Trophoblast cell (in vitro differentiated cells and primary cell): ENCODE results near the gene TRPC4.

Source experiments
- DNase-seq, 2 donors: peaks; one replicate each; pipeline ENCODE4 v3.0.0-alpha.2; 2016
- H2AFZ ChIP-seq: 2 replicates; pipeline ENCODE4 v1.6.1; 2013; ENCODE audit warnings: low read length, moderate library complexity, mild to moderate bottlenecking; ENCODE audit not compliant: insufficient read depth, poor library complexity
- H2AK5ac ChIP-seq: 2 replicates; pipeline ENCODE4 v1.6.1; 2013; ENCODE audit warnings: mild to moderate bottlenecking, low read length
- H2BK120ac ChIP-seq: 2 replicates; pipeline ENCODE4 v1.6.1; 2013; ENCODE audit warnings: low read length, mild to moderate bottlenecking, moderate library complexity; ENCODE audit not compliant: insufficient read depth, poor library complexity
- H2BK12ac ChIP-seq: 2 replicates; pipeline ENCODE4 v1.6.1; 2013; ENCODE audit warnings: mild to moderate bottlenecking, low read length, moderate library complexity
- H2BK5ac ChIP-seq: 2 replicates; pipeline ENCODE4 v1.6.1; 2013; ENCODE audit warnings: low read length, low read depth, moderate library complexity, mild to moderate bottlenecking; ENCODE audit not compliant: poor library complexity
- H3K14ac ChIP-seq: 2 replicates; pipeline ENCODE4 v1.6.1; 2013; ENCODE audit warnings: mild to moderate bottlenecking, low read length
- H3K18ac ChIP-seq: 2 replicates; pipeline ENCODE4 v1.6.1; 2013; ENCODE audit warnings: mild to moderate bottlenecking, low read length
- H3K23ac ChIP-seq: 2 replicates; pipeline ENCODE4 v1.6.1; 2013; ENCODE audit warnings: low read length
- H3K27ac ChIP-seq: 2 replicates; pipeline ENCODE4 v1.5.1; 2013; ENCODE audit warnings: low read depth, mild to moderate bottlenecking, inconsistent platforms, low read length, moderate library complexity
- H3K27me3 ChIP-seq: 2 replicates; pipeline ENCODE4 v1.6.1; 2013; ENCODE audit warnings: inconsistent platforms, mild to moderate bottlenecking, low read length, moderate library complexity; ENCODE audit not compliant: insufficient read depth
- H3K36me3 ChIP-seq, 2 experiments: 1 replicate in 1 of 2; 2 replicates in 1 of 2; pipeline ENCODE4 v1.6.1; 2013; ENCODE audit warnings: low read length in 2 of 2, mild to moderate bottlenecking in 2 of 2, moderate library complexity in 1 of 2; ENCODE audit not compliant: insufficient read depth in 2 of 2, control insufficient read depth in 1 of 2
- H3K4ac ChIP-seq: 2 replicates; pipeline ENCODE4 v1.6.1; 2013; ENCODE audit warnings: low read depth, mild to moderate bottlenecking, low read length, moderate library complexity
- H3K4me1 ChIP-seq, 2 experiments: 1 replicate in 1 of 2; 2 replicates in 1 of 2; pipeline ENCODE4 v1.6.1; 2013; ENCODE audit warnings: low read length in 2 of 2, mild to moderate bottlenecking in 2 of 2, moderate library complexity in 1 of 2; ENCODE audit not compliant: insufficient read depth in 2 of 2, control insufficient read depth in 1 of 2
- H3K4me2 ChIP-seq: 2 replicates; pipeline ENCODE4 v1.6.1; 2013; ENCODE audit warnings: inconsistent platforms, mild to moderate bottlenecking, low read length, moderate library complexity
- H3K4me3 ChIP-seq: 2 replicates; pipeline ENCODE4 v1.5.1; 2013; ENCODE audit warnings: mild to moderate bottlenecking, low read depth, low read length, inconsistent platforms
- H3K79me1 ChIP-seq: one replicate; pipeline ENCODE4 v1.6.1; 2013; ENCODE audit warnings: low read length
- H3K79me2 ChIP-seq: 2 replicates; pipeline ENCODE4 v1.6.1; 2013; ENCODE audit warnings: low read length, mild to moderate bottlenecking; ENCODE audit not compliant: control insufficient read depth, insufficient read depth, poor library complexity
- H3K9ac ChIP-seq: 2 replicates; pipeline ENCODE4 v1.6.1; 2013; ENCODE audit warnings: mild to moderate bottlenecking, low read length
- H3K9me3 ChIP-seq: 2 replicates; pipeline ENCODE4 v1.6.1; 2013; ENCODE audit warnings: low read depth, mild to moderate bottlenecking, control low read depth, inconsistent platforms, low read length; ENCODE audit not compliant: insufficient read depth
- H4K12ac ChIP-seq: 2 replicates; pipeline ENCODE4 v1.6.1; 2013; ENCODE audit warnings: low read depth, mild to moderate bottlenecking, low read length, moderate library complexity
- H4K8ac ChIP-seq: 2 replicates; pipeline ENCODE4 v1.6.1; 2013; ENCODE audit warnings: low read depth, mild to moderate bottlenecking, low read length, moderate library complexity
- H4K91ac ChIP-seq: one replicate; pipeline ENCODE4 v1.6.1; 2013; ENCODE audit warnings: low read depth, mild to moderate bottlenecking, low read length, moderate library complexity
- WGBS: extraction: QIAGEN DNeasy Blood & Tissue Kit; methylation state at CpG from one replicate; pipeline ENCODE4 v1.1.7; 2013; ENCODE audit warnings: missing lambda C conversion rate; ENCODE audit not compliant: insufficient read length, insufficient coverage; ENCODE audit errors: extremely low coverage; 5-methylcytosine and 5-hydroxymethylcytosine counted together

Gene TRPC4

GRCh38 chr13:37701306-37701705 lies 168.3 kb downstream of the TRPC4 start:
- no peaks in the 10 kb centered on the region for H3K27me3 ChIP-seq
- DNase-seq: no peak
- no peaks in the 10 kb centered on the region for H3K79me1 ChIP-seq
- no peak overlapping the region for H4K12ac ChIP-seq
- H2AK5ac ChIP-seq: no peak overlapping the region
- WGBS: no CpG with 5 or more reads among the region's 4 CpGs
- H3K4ac ChIP-seq: no peak overlapping the region
- H2BK12ac ChIP-seq: no peak overlapping the region
- H3K4me2 ChIP-seq: no peak overlapping the region
- H3K79me2 ChIP-seq: no peaks in the 10 kb centered on the region
- H3K23ac ChIP-seq: no peak overlapping the region
- H3K27ac ChIP-seq: no peak overlapping the region
- H2BK120ac ChIP-seq: no peak overlapping the region
- H2AFZ ChIP-seq: no peak overlapping the region
- no peaks in the 10 kb centered on the region for H3K36me3 ChIP-seq
- H3K4me3 ChIP-seq: no peak overlapping the region
- no peak overlapping the region for H4K91ac ChIP-seq
- H2BK5ac ChIP-seq: no peak overlapping the region
- H4K8ac ChIP-seq: no peak overlapping the region
- H3K18ac ChIP-seq: no peak overlapping the region
- no peak overlapping the region for H3K9ac ChIP-seq
- no peaks in the 10 kb centered on the region for H3K9me3 ChIP-seq
- H3K4me1 ChIP-seq: no peaks in the 10 kb centered on the region
- no peak overlapping the region for H3K14ac ChIP-seq

DNA sequence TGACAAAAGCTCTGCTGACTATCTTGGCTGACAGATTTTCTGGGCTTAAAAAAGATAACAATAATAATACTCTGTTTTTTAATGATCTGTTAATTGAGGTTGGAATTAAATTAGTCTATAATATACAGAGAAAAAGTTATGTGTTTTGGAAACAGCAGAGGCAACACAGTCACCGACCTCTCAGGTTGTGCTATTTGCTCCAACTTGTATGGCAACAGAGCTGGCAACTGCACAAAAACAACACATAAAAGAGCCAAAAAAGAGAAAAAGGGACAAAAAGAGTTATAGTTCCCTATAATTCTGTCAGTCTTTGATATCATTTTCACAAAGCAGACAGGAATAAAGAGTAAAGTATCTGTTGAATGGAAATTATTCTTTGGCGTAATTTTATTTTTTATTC lies 168.7 kb downstream of the TRPC4 start:
- no peak overlapping the region for H3K27ac ChIP-seq
- H3K23ac ChIP-seq: no peak overlapping the region
- no peak overlapping the region for H4K8ac ChIP-seq
- WGBS: no CpG with 5 or more reads among the region's 2 CpGs
- DNase-seq: no peak
- H3K36me3 ChIP-seq: no peaks in the 10 kb centered on the region
- H4K12ac ChIP-seq: no peak overlapping the region
- no peak overlapping the region for H2AK5ac ChIP-seq
- H3K9ac ChIP-seq: no peak overlapping the region
- no peak overlapping the region for H3K18ac ChIP-seq
- no peak overlapping the region for H2BK12ac ChIP-seq
- H3K27me3 ChIP-seq: no peaks in the 10 kb centered on the region
- no peaks in the 10 kb centered on the region for H3K79me1 ChIP-seq
- H3K4me3 ChIP-seq: no peak overlapping the region
- H2AFZ ChIP-seq: no peak overlapping the region
- no peaks in the 10 kb centered on the region for H3K9me3 ChIP-seq
- H3K4ac ChIP-seq: no peak overlapping the region
- H4K91ac ChIP-seq: no peak overlapping the region
- no peak overlapping the region for H3K4me2 ChIP-seq
- no peak overlapping the region for H3K14ac ChIP-seq
- H3K4me1 ChIP-seq: no peaks in the 10 kb centered on the region
- H3K79me2 ChIP-seq: no peaks in the 10 kb centered on the region
- H2BK5ac ChIP-seq: no peak overlapping the region
- no peak overlapping the region for H2BK120ac ChIP-seq

DNA sequence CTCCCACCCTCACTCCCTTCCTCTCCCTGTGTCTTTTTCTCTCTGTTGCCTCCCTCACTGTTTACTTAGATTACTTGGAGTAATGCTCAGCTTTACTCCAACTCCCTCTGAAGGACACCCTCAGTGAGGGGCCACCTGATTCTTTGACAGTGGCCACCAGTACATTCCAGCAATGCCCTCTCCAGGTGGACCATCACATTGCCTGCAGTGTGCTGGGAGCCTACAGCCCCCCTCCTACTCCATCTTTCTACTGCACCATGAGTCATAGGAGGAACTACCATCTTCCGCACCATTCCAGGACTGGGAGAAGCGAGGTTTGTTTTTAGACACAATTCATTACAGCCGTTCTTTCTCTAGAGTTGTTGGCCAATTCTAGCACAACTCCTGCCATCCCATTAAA lies 174.4 kb downstream of the TRPC4 start:
- H2BK120ac ChIP-seq: no peak overlapping the region
- no peak overlapping the region for H2AFZ ChIP-seq
- no peaks in the 10 kb centered on the region for H3K9me3 ChIP-seq
- no peak overlapping the region for H3K23ac ChIP-seq
- no peaks in the 10 kb centered on the region for H3K4me1 ChIP-seq
- no peaks in the 10 kb centered on the region for H3K79me1 ChIP-seq
- H3K27me3 ChIP-seq: no peaks in the 10 kb centered on the region
- no peak overlapping the region for H2AK5ac ChIP-seq
- no peak for DNase-seq
- H3K14ac ChIP-seq: no peak overlapping the region
- H3K27ac ChIP-seq: no peak overlapping the region
- no peak overlapping the region for H3K4me3 ChIP-seq
- H4K91ac ChIP-seq: no peak overlapping the region
- H2BK5ac ChIP-seq: no peak overlapping the region
- no CpG with 5 or more reads among the region's 3 CpGs for WGBS
- no peak overlapping the region for H4K12ac ChIP-seq
- H4K8ac ChIP-seq: no peak overlapping the region
- H3K18ac ChIP-seq: no peak overlapping the region
- no peak overlapping the region for H3K4me2 ChIP-seq
- no peaks in the 10 kb centered on the region for H3K36me3 ChIP-seq
- H3K9ac ChIP-seq: no peak overlapping the region
- H3K4ac ChIP-seq: no peak overlapping the region
- no peaks in the 10 kb centered on the region for H3K79me2 ChIP-seq
- no peak overlapping the region for H2BK12ac ChIP-seq

DNA sequence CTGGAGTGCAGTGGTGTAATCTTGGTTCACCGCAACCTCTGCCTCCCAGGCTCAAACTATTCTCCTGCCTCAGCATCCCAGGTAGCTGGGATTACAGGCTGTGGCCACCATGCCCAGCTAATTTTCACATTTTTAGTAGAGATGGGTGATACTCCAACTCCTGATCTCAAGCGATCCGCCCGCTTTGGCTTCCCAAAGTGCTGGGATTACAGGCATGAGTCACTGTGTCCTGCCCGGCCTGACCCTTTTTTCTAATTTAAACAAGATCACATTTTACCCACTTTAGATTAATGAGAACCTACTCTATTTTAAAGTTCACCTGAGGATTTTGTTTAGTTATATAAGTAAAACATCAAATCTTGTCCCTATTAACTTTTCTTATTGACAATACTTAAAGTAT lies 179.2 kb downstream of the TRPC4 start:
- no CpG with 5 or more reads among the region's 5 CpGs for WGBS
- no peak overlapping the region for H4K91ac ChIP-seq

More for the DNA sequence above, 179.2 kb downstream of the TRPC4 start:
- no peak for DNase-seq
- Histone ChIP-seq H3K14ac (no peak overlapping the region), H3K27me3 (no peaks in the 10 kb centered on the region), H3K4me3 (no peak overlapping the region), H3K9ac (no peak overlapping the region), H3K4me1 (no peaks in the 10 kb centered on the region), H2BK120ac (no peak overlapping the region), H3K23ac (no peak overlapping the region), H3K27ac (no peak overlapping the region), H4K8ac (no peak overlapping the region), H2BK12ac (no peak overlapping the region), H2AK5ac (no peak overlapping the region), H2BK5ac (no peak overlapping the region), H4K12ac (no peak overlapping the region), H3K9me3 (no peaks in the 10 kb centered on the region), H2AFZ (no peak overlapping the region), H3K79me2 (no peaks in the 10 kb centered on the region), H3K18ac (no peak overlapping the region), H3K4ac (no peak overlapping the region), H3K79me1 (no peaks in the 10 kb centered on the region), H3K36me3 (no peaks in the 10 kb centered on the region), H3K4me2 (no peak overlapping the region)
